ENCODE results near the gene LENG9. TPM values are rescaled to one million over a fixed set of nuclear protein-coding genes. Genes with fewer than 3 reads are reported as not detected.
"Not testable (repeated sequence)": the region's sequence is repeated elsewhere in the genome, so short reads cannot be mapped to it uniquely, and the experiment has no call there.

The LENG9 gene
- 2.0 TPM for polyA plus RNA-seq (2012; ENCODE audit: low read depth, missing spikeins)

DNA sequence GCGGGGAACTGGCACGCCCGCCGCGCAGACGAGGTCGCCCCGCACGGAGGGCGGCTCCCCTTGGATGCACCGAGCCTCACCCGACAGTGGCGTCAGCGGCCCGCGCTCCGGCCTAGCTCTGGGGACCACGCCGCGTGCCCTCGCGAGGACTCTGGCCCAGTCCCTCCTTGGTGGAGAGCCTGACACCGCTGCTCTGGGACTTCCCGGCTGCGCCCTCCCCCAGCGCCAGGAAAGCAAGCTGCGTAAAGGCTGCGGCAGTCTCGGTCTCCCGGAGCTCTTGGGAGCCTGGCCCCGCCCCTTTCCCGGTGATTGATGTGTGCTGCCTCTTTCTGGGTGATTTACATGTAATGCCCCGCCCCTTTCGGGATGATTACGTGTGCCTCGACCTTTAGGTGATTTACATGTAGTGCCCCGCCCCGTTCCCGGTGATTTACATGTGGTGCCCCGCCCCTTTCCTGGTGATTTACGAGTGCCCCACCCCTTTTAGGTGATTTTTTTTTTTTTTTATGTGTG is at the start of gene LENG9:
LENG9 (minus strand) TSS at position 248 of the 513 bp plus-strand sequence. CDS start 252 bp downstream, outside the sequence.
- FAIRE-seq (no peak), DNase-seq (ENCODE audit: insufficient read length, low spot score) (no peak)
- TF ChIP-seq POLR2A (IDR thresholded peaks at IDR 0.05; ENCODE audit: low read depth, low read length) = peak; percentile 60; the same call in 1 of the 2 replicates
- TF ChIP-seq POU2F2 (IDR thresholded peaks at IDR 0.05; ENCODE audit: low read depth, low read length) = peak; percentile 76; the same call in 1 of the 2 replicates
- peak; percentile 59; the same call in 1 of the 2 replicates for TF ChIP-seq TAF1 (IDR thresholded peaks at IDR 0.05; ENCODE audit: low read depth, low read length)
- TF ChIP-seq PAX5 (IDR thresholded peaks at IDR 0.05; ENCODE audit: insufficient read depth, low read length, severe bottlenecking) = no peak
- no peak for TF ChIP-seq SPI1 (IDR thresholded peaks at IDR 0.05; ENCODE audit: low read depth, low read length)
- TF ChIP-seq POLR2AphosphoS5 (IDR thresholded peaks at IDR 0.05; ENCODE audit: low read depth, low read length) = peak; percentile 71

DNA sequence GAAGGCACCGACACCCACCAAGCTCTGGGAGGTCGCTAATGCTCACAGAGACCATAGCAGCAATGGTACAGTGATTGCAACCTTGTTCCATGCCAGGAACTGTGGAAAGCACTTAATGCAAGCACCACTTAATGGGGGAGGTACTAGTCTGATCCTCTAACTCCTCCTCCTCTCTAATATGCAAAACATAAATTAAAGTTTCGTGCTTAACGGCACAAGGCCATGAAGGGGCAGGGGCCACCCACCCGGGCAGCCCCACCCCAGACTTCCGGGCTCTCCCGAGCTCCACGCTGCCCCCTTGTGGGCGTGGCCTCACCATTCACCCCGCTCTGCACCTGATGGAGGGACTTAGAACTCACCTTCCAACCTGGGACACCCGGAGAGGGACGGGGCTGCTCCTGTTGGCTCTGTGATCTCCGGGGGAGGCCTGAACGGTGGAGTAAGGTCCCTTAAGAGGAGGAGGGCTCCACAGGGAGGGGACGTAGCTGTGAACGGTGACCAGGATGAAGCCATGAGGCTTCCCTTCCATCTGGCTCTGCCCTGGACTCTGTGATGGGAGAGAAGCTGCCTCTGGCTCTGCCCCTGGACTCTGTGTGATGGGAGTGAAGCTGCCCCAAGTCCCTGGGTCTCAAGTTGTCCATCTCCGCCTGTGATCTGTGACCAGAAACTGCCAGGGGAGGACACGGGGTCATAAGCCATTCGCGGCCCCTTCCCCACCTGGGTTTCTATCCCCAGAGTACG is 45.8 kb upstream of the LENG9 start:
- peak; percentile 93 for FAIRE-seq

DNA sequence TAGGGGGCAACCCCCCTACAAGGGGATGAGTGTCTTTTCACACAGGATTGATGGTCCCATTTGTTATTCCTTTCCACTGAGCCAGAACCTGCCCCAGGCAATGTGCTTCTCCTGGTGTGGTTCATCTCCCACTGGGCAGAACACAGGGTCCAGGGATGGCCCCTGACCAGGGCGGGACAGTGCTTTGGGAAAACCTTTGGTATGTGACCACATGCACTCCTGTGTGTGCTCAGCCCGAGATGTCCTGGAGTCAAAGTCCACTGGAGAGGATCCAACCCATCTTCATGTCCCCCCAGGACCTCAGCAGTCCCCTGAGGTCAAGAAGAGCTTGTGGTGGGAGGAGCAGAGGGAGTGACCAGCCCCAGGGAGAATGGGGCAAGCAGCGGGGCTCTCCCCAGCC is 44.9 kb upstream of the LENG9 start:
- FAIRE-seq = peak; percentile 47
- DNase-seq (ENCODE audit: insufficient read length, low spot score) = not testable (repeated sequence)

More for the DNA sequence above, 45.8 kb upstream of the LENG9 start:
- DNase-seq (ENCODE audit: insufficient read length, low spot score) = not testable (repeated sequence)

DNA sequence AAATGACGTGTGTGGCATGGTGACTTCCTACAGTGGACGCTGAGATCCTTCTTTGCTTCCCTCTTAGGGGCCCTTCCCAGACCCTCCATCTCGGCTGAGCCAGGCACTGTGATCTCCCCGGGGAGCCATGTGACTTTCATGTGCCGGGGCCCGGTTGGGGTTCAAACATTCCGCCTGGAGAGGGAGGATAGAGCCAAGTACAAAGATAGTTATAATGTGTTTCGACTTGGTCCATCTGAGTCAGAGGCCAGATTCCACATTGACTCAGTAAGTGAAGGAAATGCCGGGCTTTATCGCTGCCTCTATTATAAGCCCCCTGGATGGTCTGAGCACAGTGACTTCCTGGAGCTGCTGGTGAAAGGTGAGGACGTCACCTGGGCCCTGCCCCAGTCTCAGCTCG is 44.2 kb upstream of the LENG9 start:
- FAIRE-seq = no peak
- no peak for DNase-seq (ENCODE audit: insufficient read length, low spot score)
- TF ChIP-seq POU2F2 (IDR thresholded peaks at IDR 0.05; ENCODE audit: low read depth, low read length) (no peak), SPI1 (IDR thresholded peaks at IDR 0.05; ENCODE audit: low read depth, low read length) (no peak), POLR2AphosphoS5 (IDR thresholded peaks at IDR 0.05; ENCODE audit: low read depth, low read length) (no peak), TAF1 (IDR thresholded peaks at IDR 0.05; ENCODE audit: low read depth, low read length) (no peak), PAX5 (IDR thresholded peaks at IDR 0.05; ENCODE audit: insufficient read depth, low read length, severe bottlenecking) (no peak), POLR2A (IDR thresholded peaks at IDR 0.05; ENCODE audit: low read depth, low read length) (no peak)

DNA sequence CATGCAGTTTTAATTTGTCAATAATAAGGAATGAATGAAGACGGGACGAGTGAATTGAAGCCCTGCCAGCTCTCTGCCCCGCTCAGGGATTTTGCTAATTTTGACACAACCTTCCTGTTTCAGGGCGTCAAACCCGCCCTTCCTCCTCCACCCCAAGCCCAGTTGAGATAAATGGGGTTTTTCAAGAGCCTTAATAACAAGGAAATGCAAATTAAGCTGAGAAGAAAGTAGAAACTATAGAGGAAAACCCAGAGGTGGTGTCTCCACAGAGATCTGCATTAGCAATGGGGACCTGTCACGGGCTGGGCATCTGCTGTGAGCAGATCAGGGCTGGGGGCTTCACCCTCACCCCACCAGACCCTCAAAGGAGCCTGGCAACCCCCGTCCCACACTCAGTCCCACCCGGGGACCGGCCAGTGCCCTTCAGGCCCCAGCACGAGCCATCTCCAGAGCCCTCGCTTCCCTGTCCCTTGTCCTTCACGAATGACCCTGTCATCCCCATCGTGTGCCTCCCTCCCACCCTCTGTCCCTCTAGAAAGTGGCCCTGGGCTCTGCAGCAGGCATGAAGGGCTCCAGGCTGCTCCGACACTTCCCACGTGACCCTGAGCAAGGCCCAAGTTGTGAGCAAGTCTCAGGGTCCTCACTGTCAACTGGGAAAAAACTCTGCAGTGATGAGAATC is 43.6 kb upstream of the LENG9 start:
- not testable (repeated sequence) for DNase-seq (ENCODE audit: insufficient read length, low spot score); FAIRE-seq

DNA sequence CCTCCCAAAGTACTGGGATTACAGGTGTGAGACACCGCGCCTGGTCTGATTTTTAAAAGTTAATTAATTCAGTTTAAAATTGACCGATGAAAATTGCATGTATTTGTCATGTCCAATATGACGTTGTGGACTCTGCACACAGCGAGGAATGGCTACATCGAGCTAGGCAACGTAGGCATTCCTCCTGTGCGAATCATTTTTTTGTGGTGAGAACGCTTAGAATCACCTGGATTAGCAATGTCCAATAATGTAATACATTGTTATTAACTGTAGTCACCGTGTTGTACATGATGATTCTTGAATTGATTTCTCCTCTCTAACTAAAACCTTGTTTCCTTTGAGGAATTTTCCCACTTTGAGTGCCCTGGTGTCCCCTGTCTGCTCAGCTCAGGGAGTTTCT is 42.5 kb upstream of the LENG9 start:
- no peak for DNase-seq (ENCODE audit: insufficient read length, low spot score)
- TF ChIP-seq POLR2AphosphoS5 (IDR thresholded peaks at IDR 0.05; ENCODE audit: low read depth, low read length) (no peak), SPI1 (IDR thresholded peaks at IDR 0.05; ENCODE audit: low read depth, low read length) (no peak), PAX5 (IDR thresholded peaks at IDR 0.05; ENCODE audit: insufficient read depth, low read length, severe bottlenecking) (no peak), TAF1 (IDR thresholded peaks at IDR 0.05; ENCODE audit: low read depth, low read length) (no peak), POLR2A (IDR thresholded peaks at IDR 0.05; ENCODE audit: low read depth, low read length) (no peak), POU2F2 (IDR thresholded peaks at IDR 0.05; ENCODE audit: low read depth, low read length) (no peak)
- no peak for FAIRE-seq

DNA sequence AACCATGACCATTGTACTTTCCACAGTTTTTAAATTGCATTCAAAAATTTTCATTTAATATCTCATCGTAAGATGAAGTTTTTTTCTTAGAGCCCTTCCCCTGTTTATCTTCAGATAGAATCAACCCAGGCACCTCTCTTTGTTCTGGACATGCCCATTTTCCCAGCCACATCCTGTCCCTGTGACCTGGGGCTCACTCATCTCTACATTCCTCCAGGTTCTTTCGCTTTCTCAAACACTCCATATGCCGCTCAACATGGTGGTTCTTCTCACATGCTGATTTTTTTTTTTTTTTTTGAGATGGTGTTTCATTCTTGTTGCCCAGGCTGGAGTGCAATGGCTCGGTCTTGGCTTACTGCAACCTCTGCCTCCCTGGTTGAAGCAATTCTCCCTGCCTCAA is 42.0 kb upstream of the LENG9 start:
- FAIRE-seq; DNase-seq (ENCODE audit: insufficient read length, low spot score): not testable (repeated sequence)

DNA sequence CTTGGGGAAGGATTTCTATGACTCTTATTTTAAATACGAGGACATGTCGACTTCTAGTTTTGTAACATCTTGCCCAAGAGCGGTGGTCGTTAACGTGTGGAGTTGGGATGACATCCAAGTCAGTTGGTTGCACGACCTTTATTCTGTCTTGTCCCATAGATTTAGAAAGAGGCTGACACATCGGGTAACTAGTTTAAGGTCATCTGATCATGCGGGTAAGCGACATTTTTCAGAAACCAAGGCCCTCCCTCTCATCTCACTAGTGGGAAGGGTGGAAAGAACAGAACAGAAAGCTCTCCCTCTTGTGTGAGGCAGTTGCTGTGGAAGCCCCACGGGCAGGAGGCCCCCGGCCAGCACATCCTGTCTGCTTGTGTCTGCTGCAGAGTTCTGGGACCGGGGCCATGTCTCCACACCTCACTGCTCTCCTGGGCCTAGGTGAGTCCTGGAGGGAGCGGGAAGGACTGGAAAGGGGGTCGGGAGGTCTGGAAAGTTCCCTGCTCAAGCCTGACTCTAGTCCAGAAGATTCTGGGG is 39.0 kb upstream of the LENG9 start, which contains the start of gene LAIR2:
LAIR2 (plus strand) TSS at position 314 of the 531 bp plus-strand sequence; CDS start at position 402, 88 bp downstream.
- TF ChIP-seq POLR2A (IDR thresholded peaks at IDR 0.05; ENCODE audit: low read depth, low read length) (no peak), TAF1 (IDR thresholded peaks at IDR 0.05; ENCODE audit: low read depth, low read length) (no peak), POU2F2 (IDR thresholded peaks at IDR 0.05; ENCODE audit: low read depth, low read length) (no peak)
- peak; percentile 39 for DNase-seq (ENCODE audit: insufficient read length, low spot score)
- no peak for FAIRE-seq

DNA sequence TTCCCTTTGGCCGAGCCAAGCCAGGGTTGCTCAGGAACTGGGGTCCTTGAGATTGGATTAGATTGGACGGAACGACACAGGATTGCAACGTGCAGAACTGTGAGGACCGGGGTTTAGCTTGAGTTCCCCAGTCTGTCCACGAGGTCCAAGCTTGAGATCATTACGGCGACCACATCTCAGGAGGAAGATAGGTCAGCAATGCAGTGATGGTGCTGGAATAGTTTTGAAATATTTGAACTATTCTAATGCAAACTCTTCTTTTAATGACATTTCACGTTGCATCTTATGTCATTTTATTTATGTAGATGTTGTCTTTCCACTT is 34.8 kb upstream of the LENG9 start:
- FAIRE-seq; DNase-seq (ENCODE audit: insufficient read length, low spot score): not testable (repeated sequence)

DNA sequence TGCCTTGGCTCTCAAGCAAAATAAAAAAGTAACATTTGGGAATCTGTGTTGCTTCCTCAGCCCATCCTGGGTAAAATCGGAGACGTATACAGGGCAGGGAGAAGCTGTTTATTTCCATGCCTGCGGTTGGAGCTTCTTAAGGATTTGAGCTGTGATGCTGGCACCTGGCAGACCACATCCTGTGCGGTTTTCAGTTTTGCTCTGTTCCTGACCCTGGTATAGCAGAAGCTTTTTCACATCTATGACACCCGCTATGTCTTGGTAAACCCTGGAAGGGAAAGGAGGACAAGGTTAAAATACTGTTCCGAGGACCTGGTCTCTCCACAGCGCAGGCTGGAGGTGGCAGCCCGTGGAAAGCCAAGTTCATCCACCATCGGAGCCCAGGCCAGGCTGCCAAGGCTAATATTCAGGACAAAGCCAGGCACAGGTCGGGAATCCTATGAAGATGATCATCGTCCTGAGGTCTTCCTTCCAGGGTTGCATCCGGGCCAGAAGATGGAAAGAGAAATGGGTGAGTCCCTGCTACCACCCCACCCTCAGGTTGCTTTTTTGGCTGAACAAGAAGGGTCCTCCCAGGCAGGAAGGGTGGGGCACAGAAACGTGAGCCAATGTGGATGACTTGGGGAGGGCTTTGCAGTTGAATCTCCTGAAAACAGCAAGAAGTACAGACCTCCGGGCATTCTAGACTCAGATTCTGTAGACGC is 34.3 kb upstream of the LENG9 start:
- not testable (repeated sequence) for DNase-seq (ENCODE audit: insufficient read length, low spot score)
- peak; percentile 87 for FAIRE-seq

DNA sequence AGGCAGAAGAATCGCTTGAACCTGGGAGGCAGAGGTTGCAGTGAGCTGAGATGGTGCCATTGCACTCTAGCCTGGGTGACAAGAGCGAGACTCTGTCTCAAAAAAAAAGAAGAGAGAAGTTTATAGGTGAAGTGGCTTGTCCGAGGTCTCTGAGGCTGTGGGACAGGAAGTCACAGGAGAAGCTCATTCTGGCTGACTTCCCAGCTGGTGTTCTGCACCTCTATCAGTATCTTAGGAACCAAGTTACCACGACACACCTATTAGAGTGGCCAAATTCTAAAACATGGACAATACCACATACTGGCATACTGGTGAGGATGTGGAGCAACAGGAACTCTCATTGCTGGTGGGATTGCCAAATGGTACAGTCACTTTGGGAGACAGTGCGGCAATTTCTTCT is 31.7 kb upstream of the LENG9 start:
- peak; percentile 82 for FAIRE-seq
- not testable (repeated sequence) for DNase-seq (ENCODE audit: insufficient read length, low spot score)
